H1 (cell line): Measurements from ENCODE around the gene IL1RAPL1. TPM values are rescaled to one million over a fixed set of nuclear protein-coding genes. Genes with fewer than 3 reads are reported as not detected.

ENCODE experiments used
- CTCF ChIA-PET: fragments of 300-600 bp; sonication (Branson Sonifier 250); formaldehyde crosslinking; loops from one replicate; lab custom pipeline; 2021; ENCODE audit not compliant: partially characterized antibody; lab: Charles Lee
- POLR2A ChIA-PET: fragments of 300-600 bp; sonication (Branson Sonifier 250); formaldehyde crosslinking; loops from one replicate; lab custom pipeline; 2021; ENCODE audit warnings: inconsistent platforms; ENCODE audit not compliant: partially characterized antibody; lab: Charles Lee
- DNase-seq, 2 experiments: peaks; one replicate each; pipeline versions ENCODE4 v3.0.0 to v3.0.0-alpha.2; 2010 to 2022; ENCODE audit warnings: low spot score in 2 of 2, low read depth in 1 of 2, mixed read lengths in 1 of 2
- FAIRE-seq: peaks from 2 replicates; lab custom pipeline; 2011; peaks lifted over from hg19 to GRCh38; lab: Jason Lieb, UNC
- H2AFZ ChIP-seq: 2 replicates; pipeline ENCODE4 v1.8.1; 2012; ENCODE audit warnings: low read length, inconsistent platforms
- H2AK5ac ChIP-seq: 2 replicates; pipeline ENCODE4 v1.6.1; 2013; ENCODE audit warnings: low read depth, low read length
- H2BK120ac ChIP-seq: replicated peaks from 2 replicates; pipeline ENCODE3; 2013; ENCODE audit warnings: low read depth, low read length, inconsistent platforms
- H2BK12ac ChIP-seq: 2 replicates; pipeline ENCODE4 v1.6.1; 2013; ENCODE audit warnings: low read depth, low read length
- H2BK15ac ChIP-seq: 2 replicates; pipeline ENCODE4 v1.6.1; 2013; ENCODE audit warnings: low read length
- H2BK20ac ChIP-seq: 2 replicates; pipeline ENCODE4 v1.6.1; 2013; ENCODE audit warnings: low read length
- H2BK5ac ChIP-seq: 2 replicates; pipeline ENCODE4 v1.6.1; 2013; ENCODE audit warnings: low read depth, low read length
- H3K14ac ChIP-seq: 2 replicates; pipeline ENCODE4 v1.6.1; 2013; ENCODE audit warnings: inconsistent platforms; ENCODE audit not compliant: insufficient read length
- H3K18ac ChIP-seq: 2 replicates; pipeline ENCODE4 v1.6.1; 2013; ENCODE audit warnings: low read length; ENCODE audit errors: extremely low read depth
- H3K23ac ChIP-seq: 2 replicates; pipeline ENCODE4 v1.6.1; 2013; ENCODE audit warnings: inconsistent platforms; ENCODE audit not compliant: insufficient read length
- H3K23me2 ChIP-seq: 2 replicates; pipeline ENCODE4 v1.6.1; 2013; ENCODE audit warnings: low read depth, low read length
- H3K27ac ChIP-seq: 2 replicates; pipeline ENCODE4 v1.6.1; 2011; ENCODE audit warnings: low read depth, low read length, inconsistent platforms
- H3K27me3 ChIP-seq, 4 experiments: replicated peaks in 1 of 4; 1 replicate in 1 of 4; 2 replicates in 3 of 4; pipeline versions ENCODE4 v1.6.1 to v1.8.1; 2011 to 2013; ENCODE audit warnings: low read length in 3 of 4, mild to moderate bottlenecking in 3 of 4, inconsistent platforms in 2 of 4, mixed read lengths in 2 of 4, moderate library complexity in 1 of 4; ENCODE audit not compliant: control insufficient read depth in 3 of 4, insufficient read depth in 3 of 4; ENCODE audit errors: extremely low read depth in 1 of 4
- H3K36me3 ChIP-seq, 4 experiments: 2 replicates each; pipeline versions ENCODE4 v1.6.1 to v1.8.1; 2011 to 2013; ENCODE audit warnings: mild to moderate bottlenecking in 4 of 4, low read length in 3 of 4, moderate library complexity in 2 of 4, control low read depth in 1 of 4, inconsistent platforms in 1 of 4; ENCODE audit not compliant: insufficient read depth in 4 of 4, control insufficient read depth in 2 of 4
- H3K4ac ChIP-seq: replicated peaks from 2 replicates; pipeline ENCODE3; 2013; ENCODE audit warnings: low read length, low read depth, mixed read lengths, inconsistent platforms; ENCODE audit not compliant: insufficient read length
- H3K4me1 ChIP-seq, 4 experiments: replicated peaks in 1 of 4; 1 replicate in 1 of 4; 2 replicates in 3 of 4; pipeline versions ENCODE4 v1.6.1 to v1.8.1; 2011 to 2013; ENCODE audit warnings: low read length in 3 of 4, inconsistent platforms in 2 of 4, mixed read lengths in 1 of 4; ENCODE audit not compliant: insufficient read depth in 4 of 4, control insufficient read depth in 3 of 4
- H3K4me2 ChIP-seq, 2 experiments: 2 replicates each; pipeline versions ENCODE4 v1.6.1 to v1.8.1; 2011 to 2013; ENCODE audit warnings: low read depth in 2 of 2, low read length in 2 of 2, control low read depth in 1 of 2, inconsistent platforms in 1 of 2, mild to moderate bottlenecking in 1 of 2; ENCODE audit not compliant: insufficient read depth in 1 of 2
- H3K4me3 ChIP-seq, 4 experiments: fragments of 200-600, 300-600 bp in 1 of 4; sonication (generic), shearing (Covaris generic), sonication (Bioruptor Twin) in 1 of 4; 2 replicates each; pipeline versions ENCODE4 v1.5.1 to v1.8.1; 2011 to 2016; ENCODE audit warnings: low read length in 4 of 4, low read depth in 3 of 4, control low read depth in 2 of 4, inconsistent platforms in 2 of 4, mild to moderate bottlenecking in 2 of 4, mixed read lengths in 1 of 4, moderate library complexity in 1 of 4; ENCODE audit not compliant: insufficient read depth in 2 of 4; ENCODE audit errors: extremely low read depth in 1 of 4
- H3K56ac ChIP-seq: replicated peaks from 2 replicates; pipeline ENCODE3; 2013; ENCODE audit warnings: low read depth, mild to moderate bottlenecking, mixed read lengths, low read length, inconsistent platforms; ENCODE audit not compliant: insufficient read length
- H3K79me1 ChIP-seq: 2 replicates; pipeline ENCODE4 v1.6.1; 2013; ENCODE audit warnings: low read depth, low read length, control low read depth
- H3K79me2 ChIP-seq, 2 experiments: 2 replicates each; pipeline versions ENCODE4 v1.6.1 to v1.8.1; 2012 to 2013; ENCODE audit warnings: low read length in 2 of 2, mild to moderate bottlenecking in 2 of 2, inconsistent platforms in 1 of 2; ENCODE audit not compliant: insufficient read depth in 2 of 2, control insufficient read depth in 1 of 2
- H3K9ac ChIP-seq, 4 experiments: replicated peaks in 1 of 4; 1 replicate in 1 of 4; 2 replicates in 3 of 4; pipeline versions ENCODE4 v1.6.1 to v1.8.1; 2011 to 2013; ENCODE audit warnings: low read depth in 3 of 4, low read length in 3 of 4, control low read depth in 2 of 4, mild to moderate bottlenecking in 2 of 4, moderate library complexity in 2 of 4, inconsistent platforms in 1 of 4; ENCODE audit errors: extremely low read depth in 1 of 4
- H3K9me3 ChIP-seq, 2 experiments: 2 replicates each; pipeline versions ENCODE4 v1.6.1 to v1.8.1; 2012 to 2013; ENCODE audit warnings: mild to moderate bottlenecking in 2 of 2, moderate library complexity in 2 of 2, control low read depth in 1 of 2, inconsistent platforms in 1 of 2, low read depth in 1 of 2, low read length in 1 of 2, mixed read lengths in 1 of 2; ENCODE audit not compliant: insufficient read depth in 2 of 2
- H4K20me1 ChIP-seq, 2 experiments: replicated peaks in 1 of 2; 2 replicates each; pipeline versions ENCODE3 to v1.8.1; 2011 to 2013; ENCODE audit warnings: inconsistent platforms in 2 of 2, low read length in 2 of 2, mild to moderate bottlenecking in 1 of 2; ENCODE audit not compliant: insufficient read depth in 2 of 2, control insufficient read depth in 1 of 2
- H4K5ac ChIP-seq: 2 replicates; pipeline ENCODE4 v1.6.1; 2013; ENCODE audit warnings: low read length, low read depth, mixed read lengths, inconsistent platforms; ENCODE audit not compliant: insufficient read length
- H4K8ac ChIP-seq: 2 replicates; pipeline ENCODE4 v1.8.0; 2013; ENCODE audit warnings: mild to moderate bottlenecking, moderate library complexity, low read length, inconsistent platforms; ENCODE audit not compliant: insufficient read depth; ENCODE audit errors: extremely low read depth
- H4K91ac ChIP-seq: replicated peaks from 2 replicates; pipeline ENCODE3; 2013; ENCODE audit warnings: low read length, mixed read lengths, inconsistent platforms; ENCODE audit not compliant: insufficient read length
- ASH2L ChIP-seq: fragments of 200-600, 300-600 bp; sonication (generic); IDR thresholded peaks from one replicate; pipeline ENCODE4 v1.7.1; 2017; ENCODE audit warnings: low read length
- BCL11A ChIP-seq, 2 experiments: IDR thresholded peaks; one replicate each; pipeline ENCODE4 v1.6.1; 2011; ENCODE audit warnings: low read depth in 2 of 2, low read length in 2 of 2, mild to moderate bottlenecking in 2 of 2
- CBX5 ChIP-seq: fragments of 300-800, 300-1000 bp; sonication (generic); IDR thresholded peaks from 2 replicates; pipeline ENCODE4 v1.7.1; 2016; ENCODE audit warnings: antibody characterized with exemption, low read length, low read depth
- FOSL1 ChIP-seq: IDR thresholded peaks from 2 replicates; pipeline ENCODE4 v1.6.1; 2011; ENCODE audit warnings: mild to moderate bottlenecking, low read depth, low read length, moderate library complexity; ENCODE audit not compliant: insufficient read depth
- KDM1A ChIP-seq: fragments of 200-600, 300-600 bp; sonication (generic); IDR thresholded peaks from 2 replicates; pipeline ENCODE4 v1.7.1; 2016; ENCODE audit warnings: mild to moderate bottlenecking, low read length, borderline replicate concordance
- KDM4A ChIP-seq: IDR thresholded peaks from one replicate; pipeline ENCODE4 v1.7.1; 2012; ENCODE audit warnings: low read depth, mild to moderate bottlenecking, moderate library complexity, low read length, inconsistent platforms; ENCODE audit not compliant: severe bottlenecking
- KDM5A ChIP-seq: fragments of 200-600 bp; IDR thresholded peaks from 2 replicates; pipeline ENCODE4 v1.7.1; 2012; ENCODE audit warnings: mild to moderate bottlenecking, low read length, inconsistent platforms, mixed read lengths
- PHF8 ChIP-seq: fragments of 200-600 bp; sonication (generic); conservative IDR thresholded peaks from 2 replicates; pipeline ENCODE4 v1.7.1; 2012; ENCODE audit warnings: low read depth, mild to moderate bottlenecking, inconsistent platforms, low read length, moderate library complexity
- POLR2AphosphoS5 ChIP-seq: IDR thresholded peaks from 2 replicates; pipeline ENCODE4 v1.6.1; 2011; ENCODE audit warnings: low read depth, low read length
- POU5F1 ChIP-seq: IDR thresholded peaks from 2 replicates; pipeline ENCODE4 v1.6.1; 2011; ENCODE audit warnings: low read depth, mild to moderate bottlenecking, low read length, moderate library complexity
- RBBP5 ChIP-seq: IDR thresholded peaks from 2 replicates; pipeline ENCODE4 v1.7.1; 2012; ENCODE audit warnings: low read depth, mild to moderate bottlenecking, inconsistent platforms, low read length, moderate library complexity, borderline replicate concordance
- SIN3A ChIP-seq, 2 experiments: IDR thresholded peaks in 1 of 2; conservative IDR thresholded peaks in 1 of 2; 2 replicates each; pipeline ENCODE4 v1.6.1; 2011 to 2012; ENCODE audit warnings: low read length in 2 of 2, improper control_type of control experiment in 1 of 2, low read depth in 1 of 2, mild to moderate bottlenecking in 1 of 2
- SIRT6 ChIP-seq: IDR thresholded peaks from one replicate; pipeline ENCODE4 v1.7.1; 2012; ENCODE audit warnings: low read length, inconsistent platforms
- SP2 ChIP-seq: IDR thresholded peaks from 2 replicates; pipeline ENCODE4 v1.6.1; 2012; ENCODE audit warnings: mild to moderate bottlenecking, low read length, inconsistent platforms
- TBP ChIP-seq: IDR thresholded peaks from 2 replicates; pipeline ENCODE4 v1.6.1; 2011; ENCODE audit warnings: low read depth, low read length, improper control_type of control experiment
- WGBS, 2 experiments: shearing (Covaris generic) in 1 of 2; methylation state at CpG; one replicate each; pipeline versions ENCODE4 v1.1.6 to v1.1.7; 2013 to 2015; ENCODE audit warnings: low lambda C conversion rate in 2 of 2, mixed read lengths in 2 of 2, inconsistent platforms in 1 of 2, low coverage in 1 of 2, missing lambda C conversion rate in 1 of 2; ENCODE audit not compliant: insufficient replicate concordance in 2 of 2, insufficient coverage in 1 of 2, insufficient read length in 1 of 2; ENCODE audit errors: extremely low coverage in 1 of 2, missing lambda C conversion rate in 1 of 2; 5-methylcytosine and 5-hydroxymethylcytosine counted together
- polyA plus RNA-seq, 7 experiments: library from polyadenylated mRNA; depleted of rRNA in 3 of 7; stranded (reverse) in 5 of 7; unstranded in 2 of 7; fragments of >200 nt in 5 of 7; fragments of 200-250 nt in 2 of 7; gene quantifications; 1 replicate in 5 of 7; 2 replicates in 1 of 7; 4 replicates in 1 of 7; pipeline versions ENCODE4 v1.2.1 to v1.2.3, GENCODE V29; 2011 to 2013; ENCODE audit warnings: missing spikeins in 2 of 7, mixed read lengths in 2 of 7
- total RNA-seq: library from RNA; stranded (reverse); fragmentation: NEBNext Ultra II Directional; extraction: Animal tissue kit (Norgen Biotek cat#: 25700); gene quantifications from 2 replicates; pipeline ENCODE4 v1.2.1, GENCODE V29; 2021

Gene IL1RAPL1
- total and polyA plus RNA-seq, 2 of the 8 experiments (the other 6 are each of a cell fraction or from before 2014, with no cell fraction given) = 0.11 to 0.35 TPM

DNA sequence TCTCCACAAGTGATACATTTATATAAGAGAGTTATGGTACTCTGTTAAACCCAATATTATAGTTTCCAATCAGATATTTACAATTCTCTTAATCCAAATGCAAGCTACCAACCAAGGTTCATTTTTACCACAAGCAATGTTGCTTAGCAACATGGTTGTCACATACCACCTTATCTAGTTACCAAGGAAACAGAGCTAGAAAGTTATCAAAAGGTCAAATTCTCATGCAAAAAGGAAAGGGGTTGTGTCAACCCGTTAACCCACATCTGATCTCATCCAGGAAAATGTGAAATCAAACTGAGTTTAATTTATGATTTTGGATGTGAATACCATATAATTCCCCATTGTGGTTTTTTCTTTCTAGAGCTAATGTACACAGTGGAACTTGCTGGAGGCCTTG, 1354.0 kb downstream of the IL1RAPL1 start:
- Histone ChIP-seq H3K9me3 (no peaks in the 10 kb centered on the region), H3K79me1 (no peaks in the 10 kb centered on the region), H3K56ac (no peak overlapping the region), H2BK15ac (no peak overlapping the region), H2BK20ac (no peak overlapping the region), H3K23ac (no peak overlapping the region), H3K4me3 (no peak overlapping the region), H4K8ac (no peak overlapping the region), H2BK120ac (no peak overlapping the region), H3K36me3 (no peaks in the 10 kb centered on the region), H4K91ac (no peak overlapping the region), H2AK5ac (no peak overlapping the region), H2AFZ (no peak overlapping the region), H2BK12ac (no peak overlapping the region), H3K4ac (no peak overlapping the region), H3K27ac (no peak overlapping the region), H3K9ac (no peak overlapping the region), H3K4me2 (no peak overlapping the region), H3K79me2 (no peaks in the 10 kb centered on the region), H3K27me3 (no peaks in the 10 kb centered on the region), H2BK5ac (no peak overlapping the region), H3K14ac (no peak overlapping the region), H3K23me2 (no peaks in the 10 kb centered on the region), H4K20me1 (no peaks in the 10 kb centered on the region), H4K5ac (no peak overlapping the region), H3K4me1 (peaks cover 0 to 2% (median 0%) of the 10 kb centered on the region in 4 experiments; a peak in 1 of 7 replicates), H3K18ac (no peak overlapping the region)
- FAIRE-seq = no peak
- no peak for DNase-seq
- ChIA-PET CTCF (interaction anchor here (0.5 to 1.5 kb wide), 3 partner anchors 32 to 553 kb away, joined by 3 to 4 read pairs (median 4); no protein-coding TSS in a partner anchor), POLR2A (no interaction called here)
- 82% methylated on average over 1 of the region's 1 CpG; no CpG with 5 or more reads in 1 of the 2 experiments for WGBS, 2 experiments
- no peak for TF ChIP-seq SIN3A (conservative IDR thresholded peaks at IDR 0.05 in 1 of 2, IDR thresholded peaks at IDR 0.05 in 1 of 2; ENCODE audit: low read depth in 1 of 2, low read length in 2 of 2)
- no peak for TF ChIP-seq SIRT6
- TF ChIP-seq KDM4A = no peak
- no peak for TF ChIP-seq KDM1A
- no peak for TF ChIP-seq TBP
- TF ChIP-seq SP2 = no peak
- no peak for TF ChIP-seq PHF8
- no peak for TF ChIP-seq CBX5
- TF ChIP-seq POU5F1 = no peak
- TF ChIP-seq POLR2AphosphoS5 = no peak
- no peak for TF ChIP-seq BCL11A (IDR thresholded peaks at IDR 0.05; ENCODE audit: low read depth in 2 of 2, low read length in 2 of 2)
- TF ChIP-seq KDM5A = no peak
- TF ChIP-seq RBBP5 = no peak
- no peak for TF ChIP-seq ASH2L
- no peak for TF ChIP-seq FOSL1
